HG03108 (cell line): ENCODE data around the gene CCDC12.

Experiments
- ATAC-seq: cut with Tn5 transposase; IDR thresholded peaks from one replicate; pipeline ENCODE4 v1.9.1; 2021; ENCODE audit warnings: moderate library complexity; ENCODE audit not compliant: unreplicated experiment

The CCDC12 gene

DNA sequence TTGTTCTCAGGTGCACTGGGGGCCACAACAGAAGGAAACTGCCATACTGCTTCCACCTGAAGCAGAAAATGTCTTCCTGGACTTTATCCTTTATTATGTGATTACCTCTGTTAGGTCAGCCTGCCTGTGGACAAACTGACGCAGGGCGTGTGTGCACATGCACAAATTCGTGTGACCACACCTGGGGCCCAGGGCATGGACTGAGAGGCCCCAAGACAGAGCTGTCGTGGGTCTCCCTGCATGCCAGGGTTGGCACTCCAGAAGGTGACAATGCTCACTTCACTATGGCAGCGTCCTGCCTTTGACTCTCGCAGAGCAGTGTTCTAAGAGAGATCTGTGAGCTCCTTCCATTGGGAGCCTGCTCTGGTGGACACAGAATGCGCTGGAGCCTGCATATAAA lies 34.5 kb downstream of the CCDC12 start:
- no peak for ATAC-seq

DNA sequence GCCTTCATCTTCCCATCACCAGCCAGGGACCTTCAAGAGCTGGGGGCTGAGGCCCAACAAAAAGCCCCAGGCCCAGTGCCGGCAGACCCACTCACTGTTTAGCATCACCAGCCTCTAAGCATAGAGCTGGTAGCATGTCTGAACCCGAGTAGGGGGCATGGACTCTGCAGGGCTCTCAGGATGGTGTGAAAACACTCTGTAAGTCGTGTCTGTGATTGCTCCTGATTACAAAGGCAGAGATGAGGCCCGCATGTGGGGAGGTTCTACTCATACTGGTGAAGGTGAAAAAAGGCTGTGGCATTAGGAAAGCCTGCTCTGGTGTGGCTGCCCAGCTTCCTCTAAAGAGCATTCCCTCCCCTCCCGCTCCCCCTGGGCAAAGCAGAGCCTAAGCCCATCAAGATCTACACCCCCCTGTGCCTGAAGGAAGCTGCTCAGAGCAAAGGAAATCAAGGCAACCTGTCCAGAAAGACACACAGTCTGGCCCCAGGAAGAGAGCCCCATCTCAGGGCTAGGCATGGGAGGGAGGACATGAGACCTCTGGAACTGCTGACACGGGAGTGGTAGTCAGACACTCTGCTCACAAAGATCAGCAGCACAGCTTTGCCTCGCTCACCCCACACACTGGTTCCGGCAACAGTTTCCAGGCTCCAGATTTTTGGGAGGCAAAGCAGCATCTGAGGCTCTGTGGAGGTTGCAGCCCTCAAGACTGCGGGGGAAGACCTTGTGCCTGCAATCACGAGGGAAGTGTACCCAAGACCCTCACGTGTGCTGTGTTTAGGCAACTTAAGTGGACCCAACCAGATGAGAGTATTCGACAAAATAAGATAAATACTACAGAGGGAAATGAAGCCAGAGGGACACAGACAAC lies 36.7 kb downstream of the CCDC12 start:
- ATAC-seq, result no peak

DNA sequence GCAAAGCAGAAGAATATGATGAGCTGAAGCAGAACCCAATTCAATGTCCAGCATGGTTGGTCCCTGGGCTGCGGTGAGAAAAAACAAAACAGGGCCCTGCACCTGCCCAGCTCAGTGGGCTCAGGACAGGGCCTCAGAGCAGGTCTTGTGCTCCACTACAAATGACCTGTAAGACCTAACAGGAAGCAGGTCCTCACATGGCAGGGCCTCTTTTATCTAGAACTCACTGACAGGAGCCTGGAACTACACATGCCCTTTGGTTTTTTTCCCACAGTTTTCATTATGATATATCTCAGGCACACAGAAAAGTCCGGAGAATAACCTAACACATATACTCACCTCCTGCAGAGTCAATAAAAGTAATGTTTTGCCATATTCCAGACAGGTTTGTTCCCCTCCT lies 38.4 kb downstream of the CCDC12 start:
- no peak for ATAC-seq

DNA sequence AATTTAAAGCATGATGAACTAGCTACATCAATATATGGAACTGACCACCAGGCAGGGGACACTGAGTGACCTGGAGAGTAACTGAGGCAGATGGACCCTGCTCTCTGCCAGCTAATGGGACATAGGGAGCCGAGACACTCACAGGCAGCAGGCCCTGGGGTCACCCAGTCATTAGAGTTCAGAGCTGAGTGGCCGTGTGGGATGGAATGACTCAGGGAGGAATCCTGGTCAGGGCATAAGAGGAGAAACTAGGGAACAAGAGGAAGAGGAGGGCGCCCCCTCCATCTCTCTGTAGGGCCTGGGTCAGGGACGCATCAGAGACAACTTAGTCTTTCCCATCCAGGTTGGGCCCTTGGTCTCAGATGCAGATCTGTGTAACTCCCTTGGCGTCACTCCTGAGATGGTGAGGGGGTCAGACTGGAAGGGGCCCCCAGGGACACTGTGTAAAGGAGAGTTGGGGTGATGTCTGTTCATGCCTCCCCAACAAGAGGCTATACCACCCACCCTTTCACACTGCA lies 39.8 kb downstream of the CCDC12 start:
- no peak for ATAC-seq

DNA sequence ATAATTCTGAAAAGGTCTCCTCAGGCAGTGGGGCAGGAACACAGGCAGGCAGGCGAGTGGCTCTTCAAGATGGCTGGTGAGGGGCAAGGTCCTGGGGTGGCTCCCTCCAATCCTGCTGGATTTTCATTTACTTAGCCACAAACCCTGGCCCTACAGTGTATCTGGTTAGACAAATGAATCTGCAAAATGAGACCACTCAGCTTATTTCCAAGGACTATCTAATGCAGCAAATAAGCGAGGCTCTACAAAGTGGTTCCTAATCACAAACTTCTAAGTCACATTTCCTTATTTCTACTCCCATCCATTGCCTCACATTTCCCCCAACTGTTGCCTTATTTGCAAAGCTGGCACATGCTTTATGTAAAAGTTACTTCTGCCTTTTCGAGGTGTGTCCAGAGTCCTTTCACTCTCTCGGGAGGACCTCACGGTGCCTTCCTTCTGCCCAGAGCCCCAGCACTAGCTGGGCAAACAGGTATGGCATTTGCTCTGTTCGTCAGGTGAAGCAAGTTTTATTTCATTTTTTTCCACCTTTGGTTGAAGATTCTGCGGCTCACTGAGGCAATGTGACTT lies 40.5 kb downstream of the CCDC12 start:
- no peak for ATAC-seq

DNA sequence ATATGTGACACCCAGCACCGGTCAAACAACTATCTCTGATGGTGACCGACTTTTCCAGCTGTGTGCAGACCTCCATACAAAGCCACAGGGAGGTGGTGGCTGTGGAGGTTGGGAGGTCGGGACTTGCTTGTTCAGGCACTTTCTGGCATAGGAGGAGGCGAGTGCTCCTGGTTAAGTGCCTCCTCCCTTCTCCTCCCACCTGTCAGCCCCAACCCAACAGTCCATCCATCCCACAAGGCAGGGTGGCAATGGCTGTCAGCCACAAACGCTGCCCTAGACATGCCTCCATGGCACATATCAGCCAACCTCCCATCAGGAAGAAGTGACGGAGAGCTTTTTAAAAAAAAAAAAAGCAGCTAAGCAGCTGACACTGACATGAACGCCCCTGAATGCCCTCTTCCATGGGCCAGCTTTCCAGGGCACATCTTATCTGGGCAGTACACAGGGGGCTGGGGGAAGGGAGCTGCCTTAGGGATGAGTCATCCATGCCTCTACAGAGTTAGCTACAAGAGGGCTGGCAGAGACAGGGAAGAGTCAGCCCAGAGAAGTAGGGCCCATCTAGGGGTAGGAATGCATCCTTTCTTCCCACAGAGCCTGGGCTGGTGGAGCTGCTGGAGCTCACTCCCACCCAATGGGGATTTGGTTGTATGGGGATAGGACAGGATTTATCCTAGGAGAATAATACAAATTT lies 41.2 kb downstream of the CCDC12 start:
- ATAC-seq, result no peak

DNA sequence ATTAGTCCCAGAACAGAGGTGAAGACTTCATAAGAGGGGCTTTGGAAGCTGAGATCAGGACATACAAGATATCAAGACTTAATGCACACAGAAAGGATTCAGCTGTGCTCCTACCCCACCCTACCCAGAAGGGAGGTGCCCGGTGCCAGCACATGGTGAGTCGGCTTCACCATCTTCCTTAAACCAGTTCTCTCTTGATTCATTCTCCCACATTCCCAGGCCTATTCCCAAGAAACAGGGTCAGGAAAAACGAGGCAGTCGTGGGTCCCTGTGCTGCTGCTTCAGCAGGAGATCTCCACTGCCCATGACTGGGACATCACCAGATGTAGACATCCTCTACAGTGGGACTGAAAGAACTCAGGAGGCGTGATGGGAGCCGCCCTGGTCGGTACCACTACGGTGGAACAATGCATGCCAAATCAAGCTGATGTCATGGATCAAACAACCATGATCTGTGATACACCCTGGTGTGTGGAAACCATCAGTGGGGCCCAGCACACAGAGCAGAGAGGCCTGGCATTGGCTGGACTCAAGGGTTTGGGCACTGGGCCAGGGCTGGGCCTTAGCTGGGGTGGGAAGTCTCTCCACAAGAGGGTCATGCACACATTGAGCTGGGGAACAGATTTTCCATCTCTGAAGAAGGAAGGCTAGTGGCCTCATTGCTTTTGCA lies 41.9 kb downstream of the CCDC12 start:
- no peak for ATAC-seq

DNA sequence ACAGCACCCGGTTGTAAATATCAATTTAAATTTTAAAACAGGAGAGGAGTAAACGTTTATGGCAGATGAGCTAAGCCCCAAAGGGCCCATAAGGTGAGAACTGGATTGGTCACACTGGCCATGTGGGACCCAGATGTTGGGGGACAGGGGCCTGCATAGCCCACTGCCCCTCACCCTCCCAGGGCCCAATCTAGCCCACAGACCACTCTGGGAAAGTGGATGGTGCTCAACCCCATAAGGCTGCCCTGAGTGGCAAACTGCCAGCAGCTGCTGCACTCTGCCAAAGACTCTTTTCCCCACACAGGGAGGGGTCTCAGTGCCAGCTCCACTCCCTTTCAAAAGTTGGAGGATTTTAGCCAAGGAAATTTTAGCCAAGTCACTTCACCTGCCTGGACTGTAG lies 42.5 kb downstream of the CCDC12 start:
- ATAC-seq, result no peak

DNA sequence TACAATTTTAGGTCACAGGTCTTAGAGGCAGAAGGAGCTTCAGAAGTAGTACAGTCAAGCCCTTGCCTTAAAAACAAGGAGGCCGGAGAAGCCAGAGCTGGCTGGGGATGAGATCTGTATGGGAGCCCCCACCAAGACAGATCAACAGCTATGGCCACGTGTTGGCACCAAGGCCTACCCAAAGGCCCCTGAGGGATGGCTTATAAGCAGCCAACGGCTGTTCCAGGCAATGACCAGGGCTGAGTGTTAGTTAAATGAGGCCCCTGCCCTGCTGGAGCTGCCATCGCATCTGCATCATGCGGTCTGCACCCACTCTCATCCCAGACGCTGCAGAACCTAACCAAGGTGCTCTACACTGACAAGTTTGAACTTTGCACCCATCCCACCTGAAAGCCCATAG lies 43.3 kb downstream of the CCDC12 start:
- ATAC-seq, result no peak

DNA sequence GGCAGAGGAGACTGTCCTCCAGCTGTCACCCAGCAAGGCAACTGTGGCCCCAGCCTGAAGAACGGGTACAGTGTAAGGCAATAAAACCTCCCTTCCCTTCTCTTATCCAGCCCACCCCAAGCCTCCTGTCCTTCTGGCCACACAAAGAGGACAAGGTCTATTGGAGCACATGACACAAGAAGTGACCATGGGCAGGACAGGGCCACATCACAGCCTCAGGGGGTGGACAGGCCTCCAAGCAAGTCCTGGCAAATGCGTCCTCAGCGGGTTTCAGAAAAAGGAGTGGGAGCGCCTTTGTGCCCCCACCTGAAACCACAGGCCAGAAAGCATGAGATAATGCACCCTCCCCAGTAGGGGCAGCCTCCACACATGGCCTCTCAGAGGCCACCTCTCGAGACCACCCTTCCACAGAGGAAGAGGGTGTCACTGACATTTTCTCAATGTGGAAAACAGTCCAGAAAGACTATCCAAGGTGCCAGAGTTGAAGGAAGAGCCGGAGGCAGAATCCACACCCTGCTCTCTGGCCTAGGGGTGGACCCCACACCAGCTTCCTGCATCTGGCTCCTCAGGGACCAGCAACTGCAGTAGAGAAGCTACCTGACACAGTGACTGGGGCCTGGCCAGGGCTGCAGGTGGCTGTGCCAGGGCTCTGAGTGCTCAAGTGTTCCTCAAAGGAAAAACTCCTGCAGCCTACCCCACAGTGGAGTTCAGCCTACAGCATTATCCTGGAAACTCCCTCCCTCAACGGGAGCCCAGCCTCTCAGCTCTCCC lies 43.9 kb downstream of the CCDC12 start:
- ATAC-seq, result no peak

DNA sequence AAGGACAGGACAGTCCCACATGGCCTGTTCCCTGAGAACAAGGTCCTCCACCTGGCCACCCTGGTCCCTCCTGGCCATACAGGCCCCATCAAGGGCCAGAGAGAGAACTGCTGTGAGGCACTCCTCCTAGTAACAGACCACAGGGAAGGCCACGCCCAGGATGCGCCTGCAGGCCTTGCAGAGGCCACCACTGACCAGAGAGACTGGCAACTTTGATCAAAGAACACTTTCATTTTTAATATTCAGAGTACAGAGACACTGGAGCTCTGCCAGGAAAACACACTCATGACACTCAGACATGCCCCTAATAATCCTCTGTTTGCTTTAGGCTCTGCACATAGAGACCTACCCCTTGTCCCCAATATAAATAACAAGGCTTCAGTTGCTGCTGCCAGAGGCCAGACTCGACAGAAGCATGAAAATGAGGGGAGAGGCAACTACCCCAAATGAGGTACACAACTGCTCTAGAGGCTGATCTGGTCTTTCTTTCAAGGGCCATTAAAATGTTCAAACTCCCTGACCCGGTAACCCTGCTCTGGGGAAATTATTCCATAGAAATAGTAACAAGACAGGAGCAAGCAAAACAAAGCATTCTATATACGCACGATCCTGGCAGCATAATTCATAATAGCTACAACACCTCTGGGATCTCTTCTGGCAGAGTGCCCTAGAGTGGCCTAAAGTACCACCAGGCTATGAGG lies 44.8 kb downstream of the CCDC12 start:
- ATAC-seq, result no peak

DNA sequence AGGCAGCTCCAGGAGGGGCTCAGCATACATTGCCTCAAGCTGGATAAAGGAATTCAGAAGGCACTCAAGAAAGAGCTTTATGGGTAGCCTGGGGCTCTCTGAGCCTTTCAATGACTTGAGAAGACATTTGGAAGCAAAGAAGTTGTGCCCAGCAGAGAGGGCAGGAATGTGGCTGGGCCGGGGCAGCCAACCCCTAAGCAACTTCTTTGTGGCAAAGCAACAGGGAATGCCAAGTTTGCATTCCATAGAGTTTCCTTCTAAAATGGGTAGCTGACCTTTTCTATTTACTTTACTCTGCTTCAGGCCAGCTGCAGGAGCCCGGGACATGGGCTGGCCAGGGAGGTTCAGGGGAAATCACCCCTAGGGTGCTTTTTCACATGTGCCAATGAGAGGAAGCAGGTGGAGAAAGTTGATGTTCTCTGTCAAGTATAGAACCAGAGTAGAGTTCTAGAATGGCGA lies 45.6 kb downstream of the CCDC12 start:
- no peak for ATAC-seq

DNA sequence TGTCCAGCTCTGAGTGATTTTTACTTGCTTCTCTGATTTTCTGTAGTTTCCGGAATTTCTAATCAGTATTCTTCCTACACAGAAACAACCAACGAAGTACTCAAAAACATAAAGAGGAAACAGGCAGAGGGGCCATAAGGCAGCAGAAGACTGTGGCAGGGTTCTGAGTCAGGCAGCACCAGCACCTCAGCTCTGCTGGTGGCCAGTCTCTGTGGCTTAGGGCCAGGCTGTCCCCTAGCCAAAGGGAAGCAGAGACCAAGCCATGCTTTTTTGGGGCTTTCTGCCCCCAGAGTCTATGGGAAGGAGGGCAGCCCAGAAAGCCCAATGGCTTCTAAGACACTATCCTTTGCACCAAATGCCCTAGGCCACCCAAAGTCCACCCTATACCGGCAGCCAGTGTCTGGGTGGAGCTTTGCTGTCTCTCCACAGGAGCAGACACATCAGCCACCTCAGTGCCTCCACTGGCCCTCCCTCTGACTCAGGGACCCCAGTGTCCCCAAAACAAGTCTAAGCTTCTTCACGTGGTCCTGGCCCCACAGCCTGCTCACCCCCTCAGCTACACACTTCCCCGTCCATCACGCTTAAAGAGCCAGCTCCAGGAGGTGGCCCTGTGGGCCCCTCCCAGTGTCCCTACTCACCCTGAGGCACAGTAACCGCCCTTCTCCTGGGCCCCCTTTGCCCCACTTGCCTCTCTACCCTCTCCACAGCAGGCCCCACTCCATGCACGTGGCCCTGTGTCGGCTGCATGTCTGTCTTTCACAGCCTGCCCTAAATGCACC lies 46.2 kb downstream of the CCDC12 start:
- ATAC-seq, result no peak

DNA sequence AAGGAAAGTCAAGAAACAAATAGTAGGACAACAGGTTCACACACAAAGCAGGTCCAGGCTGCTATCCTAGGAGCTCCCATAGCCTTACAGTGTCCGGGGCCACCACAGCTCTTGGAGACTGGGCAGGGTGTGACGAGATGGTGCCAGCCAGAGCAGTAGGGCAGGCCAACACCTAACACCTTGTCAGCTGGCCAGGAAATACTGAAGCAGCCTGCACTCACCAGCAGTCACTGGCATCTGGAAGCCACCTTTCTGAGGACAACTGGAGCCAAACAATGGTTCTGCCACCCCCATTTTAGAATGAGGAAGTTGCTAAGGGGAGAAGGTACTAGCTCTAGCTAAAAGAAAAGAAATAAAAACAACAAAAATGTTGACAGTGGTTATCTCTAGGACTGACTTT lies 47.2 kb downstream of the CCDC12 start:
- ATAC-seq, result no peak

DNA sequence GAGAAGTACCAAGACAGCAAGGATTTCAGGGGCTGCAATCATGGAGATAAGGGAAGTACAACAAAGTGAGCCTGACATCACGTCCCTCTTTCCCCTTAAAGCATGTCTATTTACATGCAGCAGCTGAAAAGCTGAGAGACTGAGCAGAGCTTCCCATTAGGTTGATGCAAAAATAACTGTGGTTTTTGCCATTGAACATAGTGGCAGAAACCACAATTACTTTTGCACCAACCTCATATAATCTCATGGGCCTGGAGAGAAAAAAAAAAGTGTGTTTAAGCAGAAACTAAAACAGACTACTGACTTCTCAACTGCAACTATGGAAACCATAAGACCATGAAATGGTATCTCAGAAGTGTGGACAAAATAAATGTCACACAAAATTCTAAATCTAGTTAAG lies 48.3 kb downstream of the CCDC12 start:
- no peak for ATAC-seq

DNA sequence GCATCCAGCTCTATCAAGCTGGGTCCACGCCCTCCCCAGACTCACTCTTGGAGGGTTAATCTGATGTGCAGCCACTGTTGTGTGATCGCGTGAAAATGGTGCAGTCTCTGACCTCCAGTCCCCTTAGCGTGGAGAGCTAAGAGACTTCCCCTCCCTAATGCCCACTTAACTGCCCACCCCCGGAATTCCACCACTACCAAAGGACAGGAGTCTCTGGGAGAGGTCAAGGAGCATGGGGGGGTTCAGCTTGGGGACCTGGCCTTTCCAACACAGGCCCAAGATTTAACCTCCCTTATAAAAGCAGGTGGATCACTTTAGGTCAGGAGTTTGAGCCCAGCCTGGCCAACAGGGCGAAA lies 48.8 kb downstream of the CCDC12 start:
- ATAC-seq, result no peak

DNA sequence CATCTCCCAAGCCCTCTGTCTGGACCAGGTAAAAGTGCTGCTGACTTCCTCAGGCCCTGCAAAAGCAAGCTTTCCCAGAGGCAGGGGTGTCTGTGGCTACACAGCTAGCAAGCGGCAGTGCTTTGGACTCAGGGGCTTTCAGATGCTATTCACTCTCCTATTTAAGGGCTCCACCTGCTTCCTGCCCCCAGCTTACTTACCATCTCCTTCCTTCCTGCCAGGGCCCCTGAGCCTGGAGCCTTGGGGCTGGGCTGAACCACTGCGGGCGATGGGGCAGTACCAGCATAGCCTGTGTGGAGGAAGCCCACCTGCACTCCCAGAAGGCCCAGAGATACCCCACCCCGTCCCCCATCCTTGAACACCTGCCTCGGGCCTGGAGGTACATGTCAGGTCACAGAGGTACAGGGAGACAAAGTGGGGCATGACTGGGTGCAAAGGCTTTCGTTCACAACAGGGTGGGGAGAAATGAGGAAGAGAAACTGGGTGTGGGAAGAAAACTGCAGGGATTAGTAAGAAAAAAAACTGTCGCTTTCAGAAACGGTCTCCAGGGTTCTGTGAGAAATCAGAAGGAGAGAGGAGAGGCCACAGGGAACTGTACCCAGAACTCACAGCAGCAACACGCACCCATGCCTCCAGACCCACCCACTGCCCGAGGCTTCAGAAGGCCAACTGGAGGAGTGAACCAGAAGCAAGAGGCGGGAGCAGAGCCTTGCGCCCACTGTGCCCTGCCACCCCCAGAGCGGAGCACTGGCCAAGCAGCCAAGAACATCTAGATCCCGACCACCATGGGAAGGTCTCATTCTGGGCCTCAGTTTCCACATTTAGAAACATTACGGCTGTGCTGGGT lies 49.5 kb downstream of the CCDC12 start:
- ATAC-seq, result peak; percentile 43

DNA sequence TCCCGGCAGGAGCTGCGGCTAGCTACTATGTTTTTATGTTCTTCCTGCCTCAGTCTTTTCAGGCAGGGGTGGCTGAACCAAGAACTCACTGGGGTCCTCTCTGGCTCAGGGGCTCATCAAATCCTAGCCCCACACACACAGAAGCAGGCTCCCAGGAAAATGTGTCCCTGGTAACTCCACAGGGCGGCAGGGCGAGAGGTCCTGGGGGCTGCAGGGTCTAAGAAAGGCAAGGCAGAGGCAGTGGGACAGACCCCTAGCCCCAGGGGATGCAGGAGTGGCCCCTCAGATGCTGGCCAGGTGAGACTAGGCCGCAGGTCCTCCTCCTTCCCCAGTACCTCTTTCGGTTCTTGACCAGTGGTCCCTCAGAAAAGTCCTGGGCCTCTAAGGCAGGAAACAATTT lies 50.1 kb downstream of the CCDC12 start:
- no peak for ATAC-seq
